Neural crest cell (in vitro differentiated cells): ENCODE results near the gene HIP1R. TPM values are rescaled to one million over a fixed set of nuclear protein-coding genes. Genes with fewer than 3 reads are reported as not detected.

Source experiments
- DNase-seq: peaks from one replicate; pipeline ENCODE4 v3.0.0; 2021; ENCODE audit warnings: low read depth, mixed read lengths, low spot score
- H3K27ac Mint-ChIP-seq: one replicate; pipeline ENCODE4 v1.8.0; 2021; ENCODE audit warnings: mild to moderate bottlenecking, mixed read lengths; ENCODE audit not compliant: unreplicated experiment
- H3K27me3 Mint-ChIP-seq: 2 replicates; pipeline ENCODE4 v1.8.0; 2021; ENCODE audit warnings: low read depth, mild to moderate bottlenecking, mixed read lengths
- H3K36me3 Mint-ChIP-seq: 2 replicates; pipeline ENCODE4 v1.8.0; 2021; ENCODE audit warnings: low read depth, mild to moderate bottlenecking, mixed read lengths
- H3K4me1 Mint-ChIP-seq: 2 replicates; pipeline ENCODE4 v1.8.0; 2021; ENCODE audit warnings: mixed read lengths
- H3K4me3 Mint-ChIP-seq: one replicate; pipeline ENCODE4 v1.8.0; 2021; ENCODE audit warnings: mild to moderate bottlenecking, mixed read lengths
- H3K9me3 Mint-ChIP-seq: 2 replicates; pipeline ENCODE4 v1.8.0; 2021; ENCODE audit warnings: mixed read lengths
- total RNA-seq: library from RNA; stranded (reverse); gene quantifications from 2 replicates; pipeline ENCODE4 v1.2.1, GENCODE V29; 2021
- TF ChIP-seq, protein P1 (sequence below): fragments of 200-600 bp; sonication (generic); conservative IDR thresholded peaks from 2 replicates; pipeline ENCODE4 v1.5.0; 2021; ENCODE audit warnings: antibody characterized with exemption, mild to moderate bottlenecking

HIP1R gene
- total RNA-seq, 1 donor from 2014 or later = 23.2 TPM

GRCh38 chr12:122880668-122881067 is 45.4 kb downstream of the HIP1R start:
- no peaks in the 10 kb centered on the region for H3K36me3 Mint-ChIP-seq
- peaks cover 61% of the 10 kb centered on the region for H3K4me1 Mint-ChIP-seq
- peak overlapping the region; percentile 69 for H3K27ac Mint-ChIP-seq
- H3K27me3 Mint-ChIP-seq = no peaks in the 10 kb centered on the region
- H3K9me3 Mint-ChIP-seq = no peaks in the 10 kb centered on the region
- no peak overlapping the region for H3K4me3 Mint-ChIP-seq
- TF ChIP-seq, protein P1, sequence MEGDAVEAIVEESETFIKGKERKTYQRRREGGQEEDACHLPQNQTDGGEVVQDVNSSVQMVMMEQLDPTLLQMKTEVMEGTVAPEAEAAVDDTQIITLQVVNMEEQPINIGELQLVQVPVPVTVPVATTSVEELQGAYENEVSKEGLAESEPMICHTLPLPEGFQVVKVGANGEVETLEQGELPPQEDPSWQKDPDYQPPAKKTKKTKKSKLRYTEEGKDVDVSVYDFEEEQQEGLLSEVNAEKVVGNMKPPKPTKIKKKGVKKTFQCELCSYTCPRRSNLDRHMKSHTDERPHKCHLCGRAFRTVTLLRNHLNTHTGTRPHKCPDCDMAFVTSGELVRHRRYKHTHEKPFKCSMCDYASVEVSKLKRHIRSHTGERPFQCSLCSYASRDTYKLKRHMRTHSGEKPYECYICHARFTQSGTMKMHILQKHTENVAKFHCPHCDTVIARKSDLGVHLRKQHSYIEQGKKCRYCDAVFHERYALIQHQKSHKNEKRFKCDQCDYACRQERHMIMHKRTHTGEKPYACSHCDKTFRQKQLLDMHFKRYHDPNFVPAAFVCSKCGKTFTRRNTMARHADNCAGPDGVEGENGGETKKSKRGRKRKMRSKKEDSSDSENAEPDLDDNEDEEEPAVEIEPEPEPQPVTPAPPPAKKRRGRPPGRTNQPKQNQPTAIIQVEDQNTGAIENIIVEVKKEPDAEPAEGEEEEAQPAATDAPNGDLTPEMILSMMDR = peak; percentile 54
- no peak for DNase-seq

GRCh38 chr12:122882908-122883558 is 47.8 kb downstream of the HIP1R start:
- Mint-ChIP-seq H3K27ac (no peak overlapping the region), H3K9me3 (no peaks in the 10 kb centered on the region), H3K36me3 (no peaks in the 10 kb centered on the region), H3K27me3 (no peaks in the 10 kb centered on the region), H3K4me3 (no peak overlapping the region), H3K4me1 (peaks cover 60% of the 10 kb centered on the region)
- no peak for DNase-seq
- TF ChIP-seq, protein P1 = no peak

DNA sequence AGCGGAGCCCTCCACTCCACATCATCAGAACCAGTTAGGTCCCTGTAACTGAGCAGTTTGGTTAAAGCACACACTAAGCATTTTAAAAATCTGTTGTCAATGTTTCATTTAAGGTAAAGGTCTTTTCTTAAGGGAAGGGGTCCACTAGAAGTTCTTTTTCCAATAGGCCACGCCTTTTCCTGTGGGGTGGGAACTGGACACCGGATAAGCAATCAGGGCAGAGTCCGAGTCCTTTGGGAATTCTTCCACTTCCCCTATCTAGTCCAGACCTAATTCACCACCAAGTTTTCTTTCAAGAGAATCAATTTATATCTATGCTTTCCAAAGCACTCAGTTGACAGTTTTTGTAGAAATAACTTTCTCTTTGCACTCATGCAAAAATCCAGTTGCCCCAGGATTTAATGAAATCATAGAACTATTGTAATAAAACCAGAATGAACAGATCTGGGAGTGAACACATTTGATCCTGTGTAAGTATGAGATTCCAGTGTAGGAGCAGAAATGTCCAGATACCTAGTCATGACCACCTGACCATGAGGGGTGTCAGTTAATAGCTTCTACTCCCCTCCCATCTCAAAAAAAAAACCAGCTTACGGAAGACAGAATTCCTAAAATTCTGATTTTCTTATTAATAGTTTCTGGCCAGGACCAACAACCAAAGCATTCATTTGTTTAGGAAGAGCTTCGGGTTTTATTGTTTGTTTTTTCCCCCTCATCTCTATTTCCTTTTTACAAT is 49.0 kb downstream of the HIP1R start:
- H3K27ac Mint-ChIP-seq = no peak overlapping the region
- TF ChIP-seq, protein P1 = no peak
- H3K4me3 Mint-ChIP-seq = no peak overlapping the region
- no peaks in the 10 kb centered on the region for H3K27me3 Mint-ChIP-seq
- DNase-seq = no peak
- H3K4me1 Mint-ChIP-seq = peaks cover 71% of the 10 kb centered on the region
- no peaks in the 10 kb centered on the region for H3K9me3 Mint-ChIP-seq
- H3K36me3 Mint-ChIP-seq = no peaks in the 10 kb centered on the region

GRCh38 chr12:122884860-122885259 is 49.6 kb downstream of the HIP1R start:
- no peak for DNase-seq
- Mint-ChIP-seq H3K4me3 (no peak overlapping the region), H3K27me3 (no peaks in the 10 kb centered on the region), H3K4me1 (peaks cover 69% of the 10 kb centered on the region), H3K9me3 (no peaks in the 10 kb centered on the region), H3K27ac (no peak overlapping the region), H3K36me3 (no peaks in the 10 kb centered on the region)
- TF ChIP-seq, protein P1 = no peak

GRCh38 chr12:122886161-122886560 is 50.9 kb downstream of the HIP1R start:
- no peaks in the 10 kb centered on the region for H3K9me3 Mint-ChIP-seq
- no peaks in the 10 kb centered on the region for H3K36me3 Mint-ChIP-seq
- TF ChIP-seq, protein P1 = no peak
- H3K27me3 Mint-ChIP-seq = no peaks in the 10 kb centered on the region
- peaks cover 64% of the 10 kb centered on the region for H3K4me1 Mint-ChIP-seq
- H3K27ac Mint-ChIP-seq = no peak overlapping the region
- no peak overlapping the region for H3K4me3 Mint-ChIP-seq
- DNase-seq = no peak
